NB4 (cell line): ENCODE data around the gene CLASP1.

Experiments used
- CTCF ChIP-seq: IDR thresholded peaks from one replicate; pipeline ENCODE4 v1.5.1; 2012; ENCODE audit warnings: low read depth, low read length
- MAX ChIP-seq: IDR thresholded peaks from 2 replicates; pipeline ENCODE4 v1.6.1; 2011; ENCODE audit warnings: low read depth, low read length
- MYC ChIP-seq: IDR thresholded peaks from 2 replicates; pipeline ENCODE4 v1.6.1; 2011; ENCODE audit warnings: low read depth, low read length
- POLR2A ChIP-seq: IDR thresholded peaks from 2 replicates; pipeline ENCODE4 v1.6.1; 2011; ENCODE audit warnings: mild to moderate bottlenecking; ENCODE audit not compliant: insufficient read length; ENCODE audit errors: extremely low read depth

DNA sequence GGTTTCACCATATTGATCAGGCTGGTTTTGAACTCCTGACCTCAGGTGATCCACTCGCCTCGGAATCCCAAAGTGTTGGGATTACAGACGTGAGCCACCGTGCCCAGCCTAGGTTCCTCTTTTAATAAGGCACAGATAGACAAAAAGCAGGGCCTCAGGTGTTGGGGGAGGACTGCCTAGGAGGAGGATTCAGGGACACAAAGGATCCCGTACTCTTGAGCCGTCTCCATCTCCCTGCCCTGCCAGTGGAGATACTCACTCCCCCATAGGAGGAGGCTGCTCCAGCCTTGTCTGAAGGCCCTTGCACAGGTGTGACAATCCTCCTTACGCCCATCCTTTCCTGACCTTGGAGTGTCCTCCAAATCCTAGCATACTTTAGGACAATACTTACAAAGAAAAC, 332.3 kb downstream of the CLASP1 start:
- no peak for TF ChIP-seq POLR2A
- no peak for TF ChIP-seq CTCF
- no peak for TF ChIP-seq MAX
- TF ChIP-seq MYC: no peak
